Measurements from ENCODE around the gene INVS. TPM values are rescaled to one million over a fixed set of nuclear protein-coding genes. Genes with fewer than 3 reads are reported as not detected.

Gene INVS
- total RNA-seq, 1 experiment from 2014 or later, result 21.1 TPM

GRCh38 chr9:100064872-100065581, 34.0 kb upstream of the INVS start:
- no peak overlapping the region for H3K4me3 ChIP-seq (replicated peaks in 1 of 2; ENCODE audit: low read depth in 1 of 2, low read length in 2 of 2)
- H3K4me1 ChIP-seq (ENCODE audit: control insufficient read depth in 1 of 2, insufficient read depth in 2 of 2, low read length in 2 of 2), result no peaks in the 10 kb centered on the region
- DNase-seq (ENCODE audit: low read depth, low spot score), result no peak
- H4K20me1 ChIP-seq (ENCODE audit: insufficient read depth), result peaks cover 3% of the 10 kb centered on the region; the same call in 1 of the 2 replicates
- no peak for ATAC-seq
- TF ChIP-seq EZH2 (IDR thresholded peaks at IDR 0.05), result no peak
- TF ChIP-seq JUND (IDR thresholded peaks at IDR 0.05), result no peak
- TF ChIP-seq EGR1 (IDR thresholded peaks at IDR 0.05; ENCODE audit: low read depth), result no peak
- TF ChIP-seq REST (IDR thresholded peaks at IDR 0.05; ENCODE audit: low read depth), result no peak
- no peak for TF ChIP-seq SRF (IDR thresholded peaks at IDR 0.05; ENCODE audit: low read depth)
- TF ChIP-seq ZFX (IDR thresholded peaks at IDR 0.05), result no peak
- TF ChIP-seq SP1 (IDR thresholded peaks at IDR 0.05; ENCODE audit: low read depth), result no peak
- no peak for TF ChIP-seq YY1 (IDR thresholded peaks at IDR 0.05; ENCODE audit: extremely low read depth, insufficient replicate concordance, low read depth, low read length)
- TF ChIP-seq ELF1 (IDR thresholded peaks at IDR 0.05; ENCODE audit: borderline replicate concordance, low read depth), result no peak
- TF ChIP-seq FOSL1 (IDR thresholded peaks at IDR 0.05; ENCODE audit: low read depth), result no peak
- no peak for TF ChIP-seq EZH2phosphoT487 (IDR thresholded peaks at IDR 0.05; ENCODE audit: borderline replicate concordance)
- TF ChIP-seq CBX3 (IDR thresholded peaks at IDR 0.05; ENCODE audit: low read depth), result no peak
- TF ChIP-seq MAX (IDR thresholded peaks at IDR 0.05), result no peak
- no peak for TF ChIP-seq POLR2A (IDR thresholded peaks at IDR 0.05; ENCODE audit: borderline replicate concordance, extremely low read depth, insufficient read depth, insufficient read length)
- TF ChIP-seq ZBTB33 (IDR thresholded peaks at IDR 0.05; ENCODE audit: extremely low read depth, insufficient replicate concordance, low read length), result no peak
- no peak for TF ChIP-seq ATF3 (IDR thresholded peaks at IDR 0.05)
- TF ChIP-seq SIN3A (IDR thresholded peaks at IDR 0.05; ENCODE audit: low read depth), result no peak
- TF ChIP-seq ZNF274 (IDR thresholded peaks at IDR 0.05; ENCODE audit: low read depth, low read length), result no peak
- BruUV-seq (replicated peaks), result no TSS peak
- RAD21 ChIA-PET (ENCODE audit: low non-redundant PET in 1 of 2, low total read pairs in 2 of 2, uncharacterized antibody in 2 of 2, unreplicated experiment in 2 of 2), result no interaction called here
- CTCF ChIA-PET, result no interaction called here
- no peak overlapping the region for H3K9ac ChIP-seq (ENCODE audit: low read length)
- no peak overlapping the region for H3K27ac ChIP-seq (ENCODE audit: low read depth, low read length)
- no peak overlapping the region for H3K4me2 ChIP-seq (ENCODE audit: low read length)
- H3K9me3 ChIP-seq (ENCODE audit: control insufficient read depth in 1 of 2, insufficient read depth in 1 of 2, low read depth in 1 of 2, low read length in 2 of 2), result no peaks in the 10 kb centered on the region
- no peaks in the 10 kb centered on the region for H3K9me2 ChIP-seq (ENCODE audit: insufficient read depth)
- H3K27me3 ChIP-seq (ENCODE audit: insufficient read depth, low read length), result no peaks in the 10 kb centered on the region
- POLR2A ChIA-PET, result no interaction called here
- no peaks in the 10 kb centered on the region for H3K36me3 ChIP-seq (ENCODE audit: control insufficient read depth in 1 of 2, insufficient read depth in 2 of 2, low read length in 2 of 2)
- intact Hi-C loops (cut with micrococcal nuclease), result no loop called here
- H3K79me2 ChIP-seq (ENCODE audit: insufficient read depth, low read length), result peaks cover 13% of the 10 kb centered on the region
- no peak overlapping the region for H2AFZ ChIP-seq (ENCODE audit: low read depth, low read length, poor library complexity, severe bottlenecking)

Measured in HCT116 (cell line).